CD4-positive, alpha-beta T cell (primary cell): ENCODE measurements around the gene TUT7. TPM values are rescaled to one million over a fixed set of nuclear protein-coding genes. Genes with fewer than 3 reads are reported as not detected.

Experiments
- ATAC-seq: fragments of 200-7000 bp; cut with Tn5 transposase; one replicate; pipeline ENCODE4 v1.10.0; 2022; ENCODE audit warnings: mild to moderate bottlenecking; ENCODE audit not compliant: poor library complexity
- CTCF ChIA-PET: fragments of 350-600 bp; sonication (Branson Sonifier 250); formaldehyde crosslinking; loops from one replicate; lab custom pipeline; 2021; ENCODE audit warnings: antibody characterized with exemption, inconsistent platforms; lab: Charles Lee
- POLR2A ChIA-PET: fragments of 350-600 bp; sonication (Branson Sonifier 250); formaldehyde crosslinking; loops from one replicate; lab custom pipeline; 2021; ENCODE audit warnings: antibody characterized with exemption, inconsistent platforms; lab: Charles Lee
- DNase-seq, 14 experiments: peaks; one replicate each; pipeline ENCODE4 v3.0.0-alpha.2; 2013 to 2020; ENCODE audit warnings: mixed read lengths in 2 of 14
- H3K27ac ChIP-seq, 2 donors: one replicate each; pipeline versions ENCODE4 v1.5.1 to v1.7.0; 2013; ENCODE audit warnings: low read length in 2 of 2, low read depth in 1 of 2, mild to moderate bottlenecking in 1 of 2
- H3K27me3 ChIP-seq, 2 experiments: 1 replicate in 1 of 2; 2 replicates in 1 of 2; pipeline versions ENCODE4 v1.6.1 to v1.7.0; 2013; ENCODE audit warnings: low read length in 2 of 2, control low read depth in 1 of 2, mild to moderate bottlenecking in 1 of 2, moderate library complexity in 1 of 2; ENCODE audit not compliant: insufficient read depth in 2 of 2, control insufficient read depth in 1 of 2
- H3K36me3 ChIP-seq: one replicate; pipeline ENCODE4 v1.6.1; 2013; ENCODE audit warnings: low read length, control low read depth; ENCODE audit not compliant: insufficient read depth
- H3K4me1 ChIP-seq: one replicate; pipeline ENCODE4 v1.6.1; 2013; ENCODE audit warnings: low read length, control low read depth; ENCODE audit not compliant: insufficient read depth
- H3K4me3 ChIP-seq: one replicate; pipeline ENCODE4 v1.5.1; 2013; ENCODE audit warnings: mild to moderate bottlenecking, low read length, moderate library complexity
- H3K9me3 ChIP-seq, 2 experiments: 1 replicate in 1 of 2; 2 replicates in 1 of 2; pipeline versions ENCODE4 v1.6.1 to v1.7.0; 2013; ENCODE audit warnings: low read length in 2 of 2, mild to moderate bottlenecking in 2 of 2, control low read depth in 1 of 2, moderate library complexity in 1 of 2; ENCODE audit not compliant: control insufficient read depth in 1 of 2, insufficient read depth in 1 of 2
- H3K27ac Mint-ChIP-seq: one replicate; pipeline ENCODE4 v1.8.0; 2020; ENCODE audit warnings: mixed read lengths
- H3K27me3 Mint-ChIP-seq: one replicate; pipeline ENCODE4 v1.8.0; 2021; ENCODE audit warnings: mixed read lengths
- H3K36me3 Mint-ChIP-seq: one replicate; pipeline ENCODE4 v1.8.0; 2021; ENCODE audit warnings: low read depth, mixed read lengths
- H3K4me1 Mint-ChIP-seq: one replicate; pipeline ENCODE4 v1.8.0; 2021; ENCODE audit warnings: low read depth, mixed read lengths
- H3K4me3 Mint-ChIP-seq: one replicate; pipeline ENCODE4 v1.8.0; 2020; ENCODE audit warnings: mild to moderate bottlenecking, mixed read lengths
- H3K9me3 Mint-ChIP-seq: one replicate; pipeline ENCODE4 v1.8.0; 2020; ENCODE audit warnings: mixed read lengths
- CTCF ChIP-seq: fragments of 200-600 bp; IDR thresholded peaks from one replicate; pipeline ENCODE4 v1.8.0; 2022; ENCODE audit warnings: antibody characterized with exemption, mild to moderate bottlenecking
- intact Hi-C, 2 experiments: fragments of 100-400 bp; cut with DNase I in 1 of 2; cut with micrococcal nuclease in 1 of 2; formaldehyde crosslinking; loops; one replicate each; pipeline versions ENCODE4 v1.15.1 to v1.9.0; 2023 to 2025; cut with DNase I, micrococcal nuclease
- total RNA-seq, 174 experiments: library from RNA in 2 of 174; stranded (reverse) in 2 of 174; gene quantifications; one replicate each; pipeline ENCODE4 v1.2.3 and lab custom pipeline; 2021 to 2026

TUT7 gene
- total RNA-seq, 2 experiments from 2014 or later: 51.9 to 53.8 TPM

GRCh38 chr9:86324901-86325300 lies 29.3 kb downstream of the TUT7 start:
- no peak for ATAC-seq

GRCh38 chr9:86324308-86324707 lies 29.9 kb downstream of the TUT7 start:
- H3K27me3 Mint-ChIP-seq: no peaks in the 10 kb centered on the region
- ChIA-PET POLR2A (no interaction called here), CTCF (no interaction called here)
- H3K4me3 ChIP-seq: no peak overlapping the region
- H3K36me3 Mint-ChIP-seq: peaks cover 93% of the 10 kb centered on the region
- ATAC-seq: no peak
- no peaks in the 10 kb centered on the region for H3K27me3 ChIP-seq
- DNase-seq: no peak
- H3K4me1 ChIP-seq: no peaks in the 10 kb centered on the region
- no peaks in the 10 kb centered on the region for H3K9me3 ChIP-seq
- H3K36me3 ChIP-seq: peaks cover 92% of the 10 kb centered on the region
- intact Hi-C loops: loop anchor here in 1 of 2 experiments (5.0 kb wide), 1 partner anchor 37 kb away; no protein-coding TSS in a partner anchor
- H3K27ac Mint-ChIP-seq: no peak overlapping the region
- no peak for TF ChIP-seq CTCF
- H3K4me1 Mint-ChIP-seq: no peaks in the 10 kb centered on the region
- H3K27ac ChIP-seq: no peak overlapping the region
- no peak overlapping the region for H3K4me3 Mint-ChIP-seq
- no peaks in the 10 kb centered on the region for H3K9me3 Mint-ChIP-seq

More at GRCh38 chr9:86324901-86325300, 29.3 kb downstream of the TUT7 start:
- H3K9me3 ChIP-seq: no peaks in the 10 kb centered on the region
- Mint-ChIP-seq H3K27ac (no peak overlapping the region), H3K9me3 (no peaks in the 10 kb centered on the region), H3K27me3 (no peaks in the 10 kb centered on the region), H3K4me1 (no peaks in the 10 kb centered on the region), H3K4me3 (no peak overlapping the region), H3K36me3 (peaks cover 93% of the 10 kb centered on the region)
- no peak for DNase-seq
- no peak overlapping the region for H3K27ac ChIP-seq
- no peaks in the 10 kb centered on the region for H3K4me1 ChIP-seq
- H3K36me3 ChIP-seq: peaks cover 91% of the 10 kb centered on the region
- POLR2A ChIA-PET: no interaction called here
- no peak for TF ChIP-seq CTCF
- H3K4me3 ChIP-seq: no peak overlapping the region
- H3K27me3 ChIP-seq: no peaks in the 10 kb centered on the region
- CTCF ChIA-PET: no interaction called here
- intact Hi-C loops: loop anchor here in 1 of 2 experiments (5.0 kb wide), 1 partner anchor 38 kb away; no protein-coding TSS in a partner anchor

GRCh38 chr9:86322973-86323644 lies 31.1 kb downstream of the TUT7 start:
- Histone ChIP-seq H3K9me3 (no peaks in the 10 kb centered on the region), H3K4me3 (no peak overlapping the region), H3K27me3 (no peaks in the 10 kb centered on the region), H3K36me3 (peaks cover 94% of the 10 kb centered on the region), H3K4me1 (no peaks in the 10 kb centered on the region), H3K27ac (no peak overlapping the region)
- POLR2A ChIA-PET: interaction anchor here (1.2 kb wide), 1 partner anchor 27 kb away, joined by 3 read pairs; no protein-coding TSS in a partner anchor
- ATAC-seq (no peak), DNase-seq (no peak)
- no peaks in the 10 kb centered on the region for H3K9me3 Mint-ChIP-seq
- no peaks in the 10 kb centered on the region for H3K4me1 Mint-ChIP-seq
- intact Hi-C loops: loop anchor here in 1 of 2 experiments (5.0 kb wide), 1 partner anchor 36 kb away; no protein-coding TSS in a partner anchor
- CTCF ChIA-PET: no interaction called here
- H3K27me3 Mint-ChIP-seq: no peaks in the 10 kb centered on the region
- no peak overlapping the region for H3K4me3 Mint-ChIP-seq
- H3K36me3 Mint-ChIP-seq: peaks cover 100% of the 10 kb centered on the region
- no peak for TF ChIP-seq CTCF
- H3K27ac Mint-ChIP-seq: no peak overlapping the region
